Ishikawa (cell line): ENCODE results near the gene USP4.

Source experiments
- CEBPB ChIP-seq: IDR thresholded peaks from 2 replicates; pipeline ENCODE4 v1.6.1; 2012
- CREB1 ChIP-seq: IDR thresholded peaks from 2 replicates; pipeline ENCODE4 v1.6.1; 2012; ENCODE audit warnings: low read depth
- EGR1 ChIP-seq: IDR thresholded peaks from 2 replicates; pipeline ENCODE4 v1.6.1; 2012
- EP300 ChIP-seq: IDR thresholded peaks from 2 replicates; pipeline ENCODE4 v1.6.1; 2012; ENCODE audit warnings: borderline replicate concordance
- FOXM1 ChIP-seq: IDR thresholded peaks from 2 replicates; pipeline ENCODE4 v1.6.1; 2012; ENCODE audit warnings: low read depth, borderline replicate concordance
- NFIC ChIP-seq: IDR thresholded peaks from 2 replicates; pipeline ENCODE4 v1.6.1; 2012
- RAD21 ChIP-seq: IDR thresholded peaks from 2 replicates; pipeline ENCODE4 v1.6.1; 2012; ENCODE audit warnings: low read depth
- REST ChIP-seq: IDR thresholded peaks from 2 replicates; pipeline ENCODE4 v1.6.1; 2012; ENCODE audit warnings: low read depth, mild to moderate bottlenecking
- TAF1 ChIP-seq: IDR thresholded peaks from 2 replicates; pipeline ENCODE4 v1.6.1; 2012; ENCODE audit warnings: low read depth, mild to moderate bottlenecking
- TCF12 ChIP-seq: IDR thresholded peaks from 2 replicates; pipeline ENCODE4 v1.6.1; 2012; ENCODE audit warnings: low read depth
- TEAD4 ChIP-seq: IDR thresholded peaks from 2 replicates; pipeline ENCODE4 v1.6.1; 2012
- YY1 ChIP-seq: IDR thresholded peaks from 2 replicates; pipeline ENCODE4 v1.6.1; 2012; ENCODE audit warnings: low read depth
- ZBTB7A ChIP-seq: IDR thresholded peaks from 2 replicates; pipeline ENCODE4 v1.6.1; 2012; ENCODE audit warnings: low read depth
- TF ChIP-seq, protein P1 (sequence below): IDR thresholded peaks from 2 replicates; pipeline ENCODE4 v1.6.1; 2012
- TF ChIP-seq, protein P2 (sequence below): IDR thresholded peaks from 2 replicates; pipeline ENCODE4 v1.6.1; 2012

The USP4 gene

DNA sequence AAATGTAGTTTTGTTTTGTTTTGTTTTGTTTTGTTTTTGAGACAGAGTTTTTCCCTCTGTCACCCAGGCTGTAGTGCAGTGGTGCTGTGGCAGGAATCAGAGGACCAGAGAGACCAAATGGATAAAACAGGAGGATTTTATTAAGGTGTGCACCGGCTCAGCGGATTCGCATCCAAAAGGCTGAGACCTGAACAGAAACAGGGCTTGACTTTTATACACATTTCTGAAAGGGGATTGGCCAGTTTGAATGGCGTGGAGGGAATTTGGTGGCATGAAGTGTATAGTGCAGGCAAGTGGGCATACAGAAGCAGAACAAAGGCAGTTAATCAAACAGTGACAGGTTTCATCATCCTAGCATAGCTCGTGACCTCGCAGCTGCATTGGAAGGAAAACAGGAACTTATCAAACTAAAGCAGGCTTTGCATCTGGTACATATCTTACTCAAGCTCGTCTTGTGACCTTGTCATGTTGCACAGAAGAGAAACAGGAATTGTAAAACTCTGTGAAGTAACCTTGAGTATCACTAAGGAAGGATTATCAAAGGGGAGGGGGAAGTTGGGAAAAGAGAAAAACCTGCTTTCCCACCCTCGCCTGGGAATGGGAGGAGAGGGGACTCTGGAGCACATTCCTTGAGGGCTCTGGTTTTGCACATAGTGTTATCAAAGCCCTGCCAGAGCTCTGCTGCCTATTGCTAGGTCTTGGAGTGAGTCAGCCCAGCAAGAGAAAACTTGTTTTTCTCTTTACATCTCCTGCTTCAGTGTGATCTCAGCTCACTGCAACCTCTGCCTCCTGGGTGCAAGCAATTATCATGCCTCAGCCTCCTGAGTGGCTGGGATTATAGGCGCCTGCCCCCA is 101.4 kb downstream of the USP4 start:
- TF ChIP-seq EP300 (no peak), NFIC (no peak), FOXM1 (no peak), YY1 (no peak), TAF1 (no peak), CREB1 (no peak), RAD21 (no peak)
- TF ChIP-seq, protein P1, sequence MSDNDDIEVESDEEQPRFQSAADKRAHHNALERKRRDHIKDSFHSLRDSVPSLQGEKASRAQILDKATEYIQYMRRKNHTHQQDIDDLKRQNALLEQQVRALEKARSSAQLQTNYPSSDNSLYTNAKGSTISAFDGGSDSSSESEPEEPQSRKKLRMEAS: no peak

DNA sequence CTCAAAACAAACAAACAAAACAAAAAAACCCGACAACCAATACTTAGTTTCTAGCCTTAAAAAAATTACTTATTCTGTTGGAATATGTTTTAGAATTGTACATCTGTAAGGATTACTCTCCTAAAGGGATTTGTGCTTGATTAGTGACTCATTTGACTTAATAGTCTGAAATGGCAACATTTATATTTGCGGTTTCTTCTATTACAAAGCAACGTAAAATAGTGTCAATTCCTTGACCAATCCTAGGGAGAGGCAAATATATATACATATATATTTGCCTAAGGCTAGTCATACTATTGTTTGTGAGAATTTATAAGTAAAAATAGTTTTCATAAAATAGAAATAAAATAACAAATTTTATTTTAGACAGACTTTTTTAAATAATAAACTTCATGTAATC is 102.5 kb downstream of the USP4 start:
- no peak for TF ChIP-seq RAD21
- TF ChIP-seq YY1: no peak
- no peak for TF ChIP-seq CEBPB
- TF ChIP-seq TCF12: no peak
- TF ChIP-seq EGR1: no peak
- TF ChIP-seq, protein P2, sequence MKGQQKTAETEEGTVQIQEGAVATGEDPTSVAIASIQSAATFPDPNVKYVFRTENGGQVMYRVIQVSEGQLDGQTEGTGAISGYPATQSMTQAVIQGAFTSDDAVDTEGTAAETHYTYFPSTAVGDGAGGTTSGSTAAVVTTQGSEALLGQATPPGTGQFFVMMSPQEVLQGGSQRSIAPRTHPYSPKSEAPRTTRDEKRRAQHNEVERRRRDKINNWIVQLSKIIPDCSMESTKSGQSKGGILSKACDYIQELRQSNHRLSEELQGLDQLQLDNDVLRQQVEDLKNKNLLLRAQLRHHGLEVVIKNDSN: no peak
- TF ChIP-seq FOXM1: no peak
- no peak for TF ChIP-seq TAF1
- no peak for TF ChIP-seq CREB1
- no peak for TF ChIP-seq REST
- no peak for TF ChIP-seq NFIC
- no peak for TF ChIP-seq ZBTB7A
- no peak for TF ChIP-seq TEAD4
- TF ChIP-seq, protein P1: no peak
- no peak for TF ChIP-seq EP300

DNA sequence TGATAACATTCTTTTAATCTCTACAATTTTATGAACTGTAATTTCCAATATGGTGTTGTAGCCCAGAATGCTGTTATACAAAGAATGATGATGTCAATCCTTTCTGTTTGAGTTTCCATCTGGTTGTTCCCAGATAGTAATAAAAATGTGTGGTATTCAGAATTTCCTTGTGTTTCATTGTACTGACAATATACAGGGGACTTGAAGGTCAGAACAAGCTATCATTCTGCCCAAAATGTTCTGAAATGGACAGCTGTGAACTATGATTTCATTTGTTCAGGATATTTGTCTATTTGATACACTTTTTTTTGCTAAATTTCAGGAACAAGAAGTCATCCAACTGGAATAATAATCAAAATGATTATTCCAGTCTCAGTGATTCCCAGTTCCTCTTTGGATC is 103.6 kb downstream of the USP4 start:
- TF ChIP-seq, protein P1: no peak
- TF ChIP-seq TAF1 (no peak), NFIC (no peak), EP300 (no peak), EGR1 (no peak), CREB1 (no peak), RAD21 (no peak), CEBPB (no peak), FOXM1 (no peak), REST (no peak), TEAD4 (no peak), TCF12 (no peak), ZBTB7A (no peak), YY1 (no peak)
- TF ChIP-seq, protein P2: no peak
